ENCODE results near the gene POLL.

The POLL gene

GRCh38 chr10:101559596-101560297 lies 28.3 kb downstream of the POLL start:
- no peak for DNase-seq

DNA sequence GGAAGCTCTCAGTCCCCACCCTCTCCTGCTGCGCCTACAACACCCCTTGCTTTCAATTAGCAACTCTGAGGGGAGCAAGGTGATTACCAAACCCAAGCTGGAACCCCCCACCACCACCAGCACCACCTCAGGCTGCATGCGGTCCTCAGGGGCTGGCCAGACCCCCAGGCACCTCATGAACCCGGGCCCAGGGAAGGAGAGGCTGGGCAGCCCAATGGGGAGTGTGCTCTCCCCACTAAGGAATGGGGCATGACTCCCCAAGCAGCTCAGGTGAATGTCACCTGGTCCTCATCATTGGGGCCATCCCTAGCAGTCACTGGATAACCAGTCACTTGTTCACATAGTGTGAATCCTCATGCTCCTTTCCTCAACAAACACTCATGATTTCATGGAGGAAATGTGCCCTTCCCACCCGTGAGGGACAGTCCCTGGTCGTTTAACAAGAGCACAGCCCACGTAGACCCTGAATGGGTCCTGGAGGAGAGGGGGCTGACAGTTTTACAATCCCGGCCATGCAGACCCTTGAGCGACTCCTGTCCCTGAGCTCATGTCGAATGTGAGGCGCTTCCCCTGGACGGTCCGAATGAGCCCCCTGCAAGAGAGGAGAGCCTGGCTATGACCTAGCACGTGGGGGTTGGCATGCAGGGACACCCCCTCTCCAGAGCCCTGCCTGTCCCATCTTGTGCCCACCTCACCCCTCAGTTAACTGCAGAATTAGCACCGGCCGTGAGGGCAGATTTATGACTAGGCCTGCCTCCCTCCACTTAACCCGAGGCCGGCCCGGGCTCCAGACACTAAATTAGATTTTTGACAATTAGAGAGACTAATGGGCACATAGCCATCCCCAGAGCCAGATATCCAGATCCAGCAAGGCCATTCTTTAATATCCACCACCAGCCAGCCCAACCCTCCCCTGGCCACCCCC lies 29.1 kb downstream of the POLL start:
- no peak for DNase-seq

- DNase-seq = no peak
Observed at GRCh38 chr10:101558204-101558603, 29.9 kb downstream of the POLL start.

- no peak for DNase-seq
Observed at GRCh38 chr10:101557541-101557940, 30.5 kb downstream of the POLL start.

DNA sequence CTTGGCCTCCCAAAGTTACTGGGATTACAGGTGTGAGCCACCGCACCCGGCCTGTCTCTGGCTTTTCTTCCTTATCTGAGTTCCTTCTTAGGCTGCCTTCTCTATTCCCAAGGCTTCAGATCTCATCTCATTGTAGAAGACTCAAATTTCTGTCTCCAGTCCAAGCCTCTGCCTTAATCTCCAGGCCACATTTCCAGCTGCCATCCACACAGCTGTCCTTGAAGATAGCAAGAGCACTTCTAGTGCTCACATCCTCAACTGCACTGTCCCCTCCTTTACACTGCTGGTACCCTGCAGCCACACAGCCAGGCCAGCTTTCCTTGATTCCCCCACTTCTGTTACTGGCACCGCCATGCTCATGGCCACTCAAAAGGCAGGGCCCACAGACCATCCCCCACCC lies 35.6 kb downstream of the POLL start:
- no peak for DNase-seq

DNA sequence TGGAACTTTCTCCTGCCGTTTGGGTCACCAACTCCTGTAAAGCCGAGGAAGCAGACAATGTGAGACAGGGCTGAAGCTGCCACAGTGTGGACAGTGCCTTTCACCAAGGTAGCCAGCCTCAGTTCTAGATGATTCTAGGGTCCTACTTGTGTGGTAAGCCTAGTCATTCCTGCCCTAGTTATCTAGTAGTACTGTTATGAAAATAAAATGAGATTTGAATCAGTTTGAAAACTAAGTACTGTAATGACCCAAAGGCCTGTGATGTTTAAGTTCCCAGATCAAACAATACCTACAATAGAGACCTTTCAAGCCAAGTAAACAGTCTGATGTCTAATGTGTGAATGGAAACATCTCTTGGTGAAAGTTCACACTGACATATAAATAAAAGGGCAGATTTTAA lies 37.1 kb downstream of the POLL start:
- no peak for DNase-seq

DNA sequence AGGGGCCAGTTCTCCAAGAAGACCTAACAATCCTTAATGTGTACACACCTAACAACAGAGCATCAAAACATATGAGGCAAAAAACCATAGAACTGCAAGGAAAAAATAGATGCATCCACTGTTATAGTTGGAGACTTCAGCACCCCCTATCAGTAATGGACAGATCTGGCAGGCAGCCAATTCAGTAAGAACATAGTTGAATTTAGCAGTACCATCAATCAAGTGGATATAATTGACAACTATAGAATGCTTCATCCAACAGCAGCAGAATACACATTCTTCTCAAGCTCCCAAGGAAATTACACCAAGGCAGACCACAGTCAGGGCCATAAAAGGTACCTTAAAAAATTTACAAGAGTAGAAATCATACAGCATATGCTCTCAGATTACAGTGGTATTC lies 42.2 kb downstream of the POLL start:
- no peak for DNase-seq

DNA sequence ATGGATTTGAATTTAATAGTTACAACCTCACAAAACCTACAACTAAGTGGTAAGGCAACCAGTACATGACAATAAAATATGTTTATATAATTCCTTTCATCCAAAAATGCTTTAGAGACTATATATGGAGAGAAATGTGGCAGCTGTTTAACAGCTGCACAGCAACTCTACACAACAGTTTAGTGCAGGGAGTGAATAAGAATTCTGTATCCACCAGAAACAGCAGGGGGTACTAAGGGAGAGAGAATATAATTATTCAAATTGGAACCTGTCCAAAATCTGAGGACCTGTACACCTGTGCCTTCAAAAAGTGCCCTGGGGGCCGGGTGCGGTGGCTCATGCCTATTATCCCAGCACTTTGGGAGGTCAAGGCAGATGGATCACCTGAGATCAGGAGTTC lies 49.6 kb downstream of the POLL start:
- DNase-seq = no peak

DNA sequence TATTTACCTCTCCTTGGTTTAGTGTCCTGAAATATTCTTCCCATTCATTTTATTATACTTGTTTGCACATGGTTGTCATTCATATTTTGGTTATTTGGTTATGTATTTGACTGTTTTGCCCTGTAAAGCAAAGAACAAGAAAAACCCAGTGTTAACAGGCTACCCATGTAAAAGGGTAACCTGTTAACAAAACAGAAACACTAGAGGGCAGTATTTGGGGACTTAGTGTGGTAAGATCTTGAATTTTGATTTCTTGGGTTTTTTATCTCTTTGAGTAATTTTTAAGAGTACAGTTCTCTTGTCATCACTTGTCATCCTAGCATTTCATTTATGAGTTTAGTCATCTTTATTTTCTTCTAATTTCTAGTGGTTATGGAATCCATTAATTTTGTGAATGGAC lies 51.3 kb downstream of the POLL start:
- no peak for DNase-seq

DNA sequence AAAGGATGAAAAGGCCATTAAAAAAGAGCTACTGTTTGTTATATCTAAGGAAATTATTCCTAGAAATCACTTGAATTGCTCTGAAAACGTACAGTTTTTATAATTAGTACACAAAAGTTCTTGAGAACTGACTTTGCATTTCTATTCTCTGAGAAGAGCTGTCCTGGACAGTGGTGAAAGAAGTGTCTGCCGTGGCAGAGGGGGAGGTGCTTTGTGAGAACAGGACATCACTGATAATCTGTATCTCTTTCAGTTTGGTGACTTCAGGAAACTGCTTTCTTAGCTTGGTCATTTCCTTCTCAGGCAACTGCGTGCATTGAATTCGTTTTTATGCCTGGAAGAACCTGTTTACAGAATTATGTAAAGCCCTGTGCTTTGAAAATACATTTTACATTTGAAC lies 52.1 kb downstream of the POLL start:
- DNase-seq = no peak

- no peak for DNase-seq
Observed at GRCh38 chr10:101529725-101530553, 58.1 kb downstream of the POLL start.

DNA sequence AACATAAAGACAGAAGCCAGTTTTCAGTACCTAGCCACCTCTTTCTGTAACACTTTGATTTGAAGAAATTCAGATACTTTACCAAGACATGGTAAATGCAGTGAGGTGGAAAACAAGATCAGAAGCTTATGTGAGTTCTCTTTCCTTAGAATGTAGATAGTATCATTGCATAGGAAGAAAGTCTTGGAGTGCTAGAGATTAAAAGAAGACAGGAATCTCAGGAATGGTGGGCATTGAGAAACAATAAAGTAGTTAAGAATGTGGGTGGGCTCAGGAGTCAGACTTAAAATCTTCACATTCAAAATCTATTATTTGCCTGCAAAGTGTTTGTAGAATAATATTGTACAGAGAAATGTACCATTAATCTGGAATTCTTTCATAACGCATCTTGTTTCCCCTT lies 58.9 kb downstream of the POLL start:
- DNase-seq = no peak

Measured in NCI-H2171 (cell line).